Measurements from ENCODE around the gene TERT.
"Not testable (repeated sequence)": the region's sequence is repeated elsewhere in the genome, so short reads cannot be mapped to it uniquely, and the experiment has no call there.

The TERT gene

GRCh38 chr5:1342268-1342667 is 47.4 kb upstream of the TERT start:
- TF ChIP-seq ZFP30 (CRISPR knock-in tag; IDR thresholded peaks at IDR 0.05) (no peak), BACH2 (CRISPR knock-in tag; IDR thresholded peaks at IDR 0.05; ENCODE audit: borderline replicate concordance) (no peak), PPARA (CRISPR knock-in tag; IDR thresholded peaks at IDR 0.05; ENCODE audit: borderline replicate concordance) (no peak), ZNF565 (CRISPR knock-in tag; conservative IDR thresholded peaks at IDR 0.05; ENCODE audit: low read depth) (no peak), ZNF70 (CRISPR knock-in tag; IDR thresholded peaks at IDR 0.05) (no peak), ISL1 (CRISPR knock-in tag; IDR thresholded peaks at IDR 0.05) (no peak), TOX (CRISPR knock-in tag; IDR thresholded peaks at IDR 0.05; ENCODE audit: borderline replicate concordance) (no peak), RARB (CRISPR knock-in tag; IDR thresholded peaks at IDR 0.05) (no peak)
- TF ChIP-seq, protein P1, sequence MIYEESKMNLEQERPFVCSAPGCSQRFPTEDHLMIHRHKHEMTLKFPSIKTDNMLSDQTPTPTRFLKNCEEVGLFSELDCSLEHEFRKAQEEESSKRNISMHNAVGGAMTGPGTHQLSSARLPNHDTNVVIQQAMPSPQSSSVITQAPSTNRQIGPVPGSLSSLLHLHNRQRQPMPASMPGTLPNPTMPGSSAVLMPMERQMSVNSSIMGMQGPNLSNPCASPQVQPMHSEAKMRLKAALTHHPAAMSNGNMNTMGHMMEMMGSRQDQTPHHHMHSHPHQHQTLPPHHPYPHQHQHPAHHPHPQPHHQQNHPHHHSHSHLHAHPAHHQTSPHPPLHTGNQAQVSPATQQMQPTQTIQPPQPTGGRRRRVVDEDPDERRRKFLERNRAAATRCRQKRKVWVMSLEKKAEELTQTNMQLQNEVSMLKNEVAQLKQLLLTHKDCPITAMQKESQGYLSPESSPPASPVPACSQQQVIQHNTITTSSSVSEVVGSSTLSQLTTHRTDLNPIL (CRISPR knock-in tag; IDR thresholded peaks at IDR 0.05; ENCODE audit: low read depth) = no peak
- TF ChIP-seq, protein P2, sequence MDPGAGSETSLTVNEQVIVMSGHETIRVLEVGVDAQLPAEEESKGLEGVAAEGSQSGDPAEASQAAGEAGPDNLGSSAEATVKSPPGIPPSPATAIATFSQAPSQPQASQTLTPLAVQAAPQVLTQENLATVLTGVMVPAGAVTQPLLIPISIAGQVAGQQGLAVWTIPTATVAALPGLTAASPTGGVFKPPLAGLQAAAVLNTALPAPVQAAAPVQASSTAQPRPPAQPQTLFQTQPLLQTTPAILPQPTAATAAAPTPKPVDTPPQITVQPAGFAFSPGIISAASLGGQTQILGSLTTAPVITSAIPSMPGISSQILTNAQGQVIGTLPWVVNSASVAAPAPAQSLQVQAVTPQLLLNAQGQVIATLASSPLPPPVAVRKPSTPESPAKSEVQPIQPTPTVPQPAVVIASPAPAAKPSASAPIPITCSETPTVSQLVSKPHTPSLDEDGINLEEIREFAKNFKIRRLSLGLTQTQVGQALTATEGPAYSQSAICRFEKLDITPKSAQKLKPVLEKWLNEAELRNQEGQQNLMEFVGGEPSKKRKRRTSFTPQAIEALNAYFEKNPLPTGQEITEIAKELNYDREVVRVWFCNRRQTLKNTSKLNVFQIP (CRISPR knock-in tag; IDR thresholded peaks at IDR 0.05; ENCODE audit: borderline replicate concordance, low read depth) = no peak
- TF ChIP-seq, protein P3, sequence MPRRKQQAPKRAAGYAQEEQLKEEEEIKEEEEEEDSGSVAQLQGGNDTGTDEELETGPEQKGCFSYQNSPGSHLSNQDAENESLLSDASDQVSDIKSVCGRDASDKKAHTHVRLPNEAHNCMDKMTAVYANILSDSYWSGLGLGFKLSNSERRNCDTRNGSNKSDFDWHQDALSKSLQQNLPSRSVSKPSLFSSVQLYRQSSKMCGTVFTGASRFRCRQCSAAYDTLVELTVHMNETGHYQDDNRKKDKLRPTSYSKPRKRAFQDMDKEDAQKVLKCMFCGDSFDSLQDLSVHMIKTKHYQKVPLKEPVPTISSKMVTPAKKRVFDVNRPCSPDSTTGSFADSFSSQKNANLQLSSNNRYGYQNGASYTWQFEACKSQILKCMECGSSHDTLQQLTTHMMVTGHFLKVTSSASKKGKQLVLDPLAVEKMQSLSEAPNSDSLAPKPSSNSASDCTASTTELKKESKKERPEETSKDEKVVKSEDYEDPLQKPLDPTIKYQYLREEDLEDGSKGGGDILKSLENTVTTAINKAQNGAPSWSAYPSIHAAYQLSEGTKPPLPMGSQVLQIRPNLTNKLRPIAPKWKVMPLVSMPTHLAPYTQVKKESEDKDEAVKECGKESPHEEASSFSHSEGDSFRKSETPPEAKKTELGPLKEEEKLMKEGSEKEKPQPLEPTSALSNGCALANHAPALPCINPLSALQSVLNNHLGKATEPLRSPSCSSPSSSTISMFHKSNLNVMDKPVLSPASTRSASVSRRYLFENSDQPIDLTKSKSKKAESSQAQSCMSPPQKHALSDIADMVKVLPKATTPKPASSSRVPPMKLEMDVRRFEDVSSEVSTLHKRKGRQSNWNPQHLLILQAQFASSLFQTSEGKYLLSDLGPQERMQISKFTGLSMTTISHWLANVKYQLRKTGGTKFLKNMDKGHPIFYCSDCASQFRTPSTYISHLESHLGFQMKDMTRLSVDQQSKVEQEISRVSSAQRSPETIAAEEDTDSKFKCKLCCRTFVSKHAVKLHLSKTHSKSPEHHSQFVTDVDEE (CRISPR knock-in tag; IDR thresholded peaks at IDR 0.05) = no peak

DNA sequence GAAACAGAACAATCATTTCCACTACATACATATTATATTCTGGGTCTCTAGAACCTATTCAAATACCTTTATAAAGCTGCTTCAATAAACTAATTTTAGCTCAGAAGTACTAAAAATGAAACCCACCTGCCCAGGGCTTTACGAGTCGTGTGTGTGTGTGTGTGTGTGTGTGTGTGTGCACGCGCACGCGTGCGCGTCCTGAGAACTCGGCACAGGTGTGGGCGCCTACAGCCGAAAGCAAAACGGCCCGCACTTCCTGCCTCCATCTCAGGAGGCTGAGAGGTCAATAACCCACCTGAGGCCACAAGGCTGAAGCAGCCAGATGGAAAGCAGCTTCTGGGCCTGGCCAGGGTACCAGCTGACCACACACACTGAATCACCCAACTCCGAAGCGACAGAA is 47.0 kb upstream of the TERT start:
- no peak for TF ChIP-seq BACH2 (CRISPR knock-in tag; IDR thresholded peaks at IDR 0.05; ENCODE audit: borderline replicate concordance)
- no peak for TF ChIP-seq ZFP3 (CRISPR knock-in tag; IDR thresholded peaks at IDR 0.05)
- TF ChIP-seq TCF4 (CRISPR knock-in tag; IDR thresholded peaks at IDR 0.05; ENCODE audit: borderline replicate concordance) = no peak
- TF ChIP-seq CSRNP3 (CRISPR knock-in tag; IDR thresholded peaks at IDR 0.05) = no peak
- TF ChIP-seq ZC3H10 (CRISPR knock-in tag; IDR thresholded peaks at IDR 0.05) = no peak
- TF ChIP-seq GLIS3 (CRISPR knock-in tag; IDR thresholded peaks at IDR 0.05) = no peak
- TF ChIP-seq, protein P2 (CRISPR knock-in tag; IDR thresholded peaks at IDR 0.05; ENCODE audit: borderline replicate concordance, low read depth) = no peak
- no peak for TF ChIP-seq ZFP30 (CRISPR knock-in tag; IDR thresholded peaks at IDR 0.05)
- TF ChIP-seq ESRRG (CRISPR knock-in tag; IDR thresholded peaks at IDR 0.05) = no peak
- TF ChIP-seq ZNF70 (CRISPR knock-in tag; IDR thresholded peaks at IDR 0.05) = no peak
- TF ChIP-seq, protein P1 (CRISPR knock-in tag; IDR thresholded peaks at IDR 0.05; ENCODE audit: low read depth) = no peak
- TF ChIP-seq, protein P4, sequence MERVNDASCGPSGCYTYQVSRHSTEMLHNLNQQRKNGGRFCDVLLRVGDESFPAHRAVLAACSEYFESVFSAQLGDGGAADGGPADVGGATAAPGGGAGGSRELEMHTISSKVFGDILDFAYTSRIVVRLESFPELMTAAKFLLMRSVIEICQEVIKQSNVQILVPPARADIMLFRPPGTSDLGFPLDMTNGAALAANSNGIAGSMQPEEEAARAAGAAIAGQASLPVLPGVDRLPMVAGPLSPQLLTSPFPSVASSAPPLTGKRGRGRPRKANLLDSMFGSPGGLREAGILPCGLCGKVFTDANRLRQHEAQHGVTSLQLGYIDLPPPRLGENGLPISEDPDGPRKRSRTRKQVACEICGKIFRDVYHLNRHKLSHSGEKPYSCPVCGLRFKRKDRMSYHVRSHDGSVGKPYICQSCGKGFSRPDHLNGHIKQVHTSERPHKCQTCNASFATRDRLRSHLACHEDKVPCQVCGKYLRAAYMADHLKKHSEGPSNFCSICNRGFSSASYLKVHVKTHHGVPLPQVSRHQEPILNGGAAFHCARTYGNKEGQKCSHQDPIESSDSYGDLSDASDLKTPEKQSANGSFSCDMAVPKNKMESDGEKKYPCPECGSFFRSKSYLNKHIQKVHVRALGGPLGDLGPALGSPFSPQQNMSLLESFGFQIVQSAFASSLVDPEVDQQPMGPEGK (CRISPR knock-in tag; IDR thresholded peaks at IDR 0.05; ENCODE audit: borderline replicate concordance) = no peak
- no peak for TF ChIP-seq ARNTL (CRISPR knock-in tag; IDR thresholded peaks at IDR 0.05; ENCODE audit: borderline replicate concordance, low read depth)
- TF ChIP-seq OSR1 (CRISPR knock-in tag; IDR thresholded peaks at IDR 0.05) = no peak
- TF ChIP-seq ZNF565 (CRISPR knock-in tag; conservative IDR thresholded peaks at IDR 0.05; ENCODE audit: low read depth) = no peak
- no peak for TF ChIP-seq ISL1 (CRISPR knock-in tag; IDR thresholded peaks at IDR 0.05)
- TF ChIP-seq, protein P3 (CRISPR knock-in tag; IDR thresholded peaks at IDR 0.05) = no peak
- TF ChIP-seq CSDC2 (CRISPR knock-in tag; IDR thresholded peaks at IDR 0.05) = no peak
- no peak for TF ChIP-seq PPARA (CRISPR knock-in tag; IDR thresholded peaks at IDR 0.05; ENCODE audit: borderline replicate concordance)
- no peak for TF ChIP-seq ZNF8 (CRISPR knock-in tag; IDR thresholded peaks at IDR 0.05)
- no peak for ATAC-seq

More at GRCh38 chr5:1342268-1342667, 47.4 kb upstream of the TERT start:
- no peak for ATAC-seq

DNA sequence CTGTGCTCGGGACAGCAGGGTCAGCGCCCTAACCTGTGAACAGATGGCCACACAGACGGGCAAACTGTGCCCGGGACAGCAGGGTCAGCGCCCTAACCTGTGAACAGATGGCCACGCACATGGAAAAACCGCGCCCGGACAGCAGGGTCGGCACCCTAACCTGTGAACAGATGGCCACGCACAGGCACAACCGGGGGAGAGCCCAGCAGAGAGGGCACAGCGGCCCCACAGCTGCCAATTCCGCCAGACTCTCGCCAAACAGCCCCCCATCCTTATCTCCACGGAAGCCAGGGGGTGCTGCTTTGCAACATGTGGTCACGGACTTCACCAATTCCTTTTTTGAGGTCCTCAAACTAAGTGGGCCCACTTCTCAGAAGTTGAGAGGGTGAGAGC is 44.9 kb upstream of the TERT start:
- ATAC-seq = not testable (repeated sequence)

Measured in SK-N-SH treated with all-trans-retinoic acid at 6 μM for 48 hours (cell line).